ENCODE measurements around the gene ECPAS.
"Not testable (repeated sequence)": the region's sequence is repeated elsewhere in the genome, so short reads cannot be mapped to it uniquely, and the experiment has no call there.

The ECPAS gene

DNA sequence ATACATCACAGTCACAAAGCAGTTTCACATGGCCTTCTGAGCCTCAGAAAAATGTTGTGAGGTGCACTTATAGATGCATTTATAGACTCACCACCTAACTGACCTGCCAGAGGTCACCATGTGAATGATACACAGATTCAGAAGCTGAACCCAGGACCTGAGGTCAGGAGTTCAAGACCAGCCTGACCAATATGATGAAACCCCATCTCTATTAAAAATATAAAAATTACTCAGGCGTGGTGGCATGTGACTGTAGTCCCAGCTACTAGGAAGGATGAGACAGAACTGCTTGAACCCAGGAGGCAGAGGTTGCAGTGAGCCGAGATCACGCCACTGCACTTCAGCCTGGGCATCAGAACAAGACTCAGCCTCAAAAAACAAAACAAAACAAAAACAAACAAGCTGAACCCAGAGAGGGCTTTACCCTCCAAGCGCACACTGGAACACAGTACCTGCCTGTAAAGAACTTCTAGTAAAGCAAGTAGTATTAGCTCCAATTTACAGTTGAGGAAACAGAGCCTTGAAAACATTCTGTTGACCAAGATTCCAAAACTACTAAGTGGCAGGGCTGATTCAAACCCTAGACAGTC lies 16.3 kb downstream of the ECPAS start:
- DNase-seq = no peak

DNA sequence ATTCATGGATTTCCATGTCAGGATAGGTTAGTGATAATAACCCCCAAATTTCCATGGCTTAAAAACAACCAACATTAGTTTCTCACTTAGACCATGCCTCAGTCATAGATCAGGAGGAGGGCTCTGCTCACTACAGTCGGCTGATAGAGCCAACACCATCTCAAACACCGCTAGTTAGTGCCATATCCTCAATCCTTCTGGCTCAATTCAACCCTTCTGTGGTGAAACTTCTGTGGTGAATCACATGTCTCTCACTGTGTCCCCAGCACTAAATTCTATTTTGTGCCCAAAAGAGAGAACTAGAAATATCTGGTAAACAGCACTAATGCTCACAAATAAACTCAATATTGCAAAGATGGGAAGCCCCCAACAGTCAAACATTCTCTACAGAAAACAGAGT lies 21.1 kb downstream of the ECPAS start:
- DNase-seq = no peak

DNA sequence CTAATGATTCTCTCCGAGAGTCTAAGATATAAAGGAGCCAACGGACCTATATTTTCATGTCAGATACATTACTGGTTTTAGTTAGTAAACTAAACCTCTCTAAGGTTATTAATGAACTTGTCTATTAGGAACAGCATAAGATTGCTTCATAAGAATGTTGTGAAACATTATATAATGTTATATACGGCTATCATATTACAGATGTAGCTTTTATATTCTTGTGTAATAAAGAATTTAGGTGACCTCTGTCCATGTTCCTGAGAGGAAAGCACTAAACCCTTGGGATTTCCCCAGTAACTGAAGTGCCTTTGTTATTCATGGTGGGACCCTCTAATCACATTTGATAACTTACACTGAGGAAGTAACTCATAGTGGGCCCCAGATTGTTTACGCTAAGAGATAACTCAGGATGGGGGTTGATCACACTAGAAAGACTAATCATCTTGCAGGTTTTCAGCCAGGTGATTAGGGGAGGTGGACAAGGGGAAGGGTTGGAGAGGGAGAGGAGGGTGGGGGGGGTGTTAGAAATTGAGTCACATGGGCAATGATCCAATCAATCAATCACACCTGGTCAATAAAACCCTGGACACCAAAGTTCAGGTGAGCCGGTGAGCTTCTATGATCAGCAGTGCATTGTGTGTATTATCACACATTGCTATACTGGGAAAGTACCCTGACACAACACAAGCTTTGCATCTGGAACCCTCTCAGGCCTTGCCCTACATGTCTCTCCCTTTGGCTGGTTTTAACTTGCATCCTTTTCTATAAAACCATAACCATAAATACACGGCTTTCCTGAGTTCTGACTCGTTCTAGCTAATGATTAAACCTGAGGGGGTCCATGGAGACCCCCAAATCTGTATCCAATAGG lies 25.8 kb downstream of the ECPAS start:
- DNase-seq = no peak

DNA sequence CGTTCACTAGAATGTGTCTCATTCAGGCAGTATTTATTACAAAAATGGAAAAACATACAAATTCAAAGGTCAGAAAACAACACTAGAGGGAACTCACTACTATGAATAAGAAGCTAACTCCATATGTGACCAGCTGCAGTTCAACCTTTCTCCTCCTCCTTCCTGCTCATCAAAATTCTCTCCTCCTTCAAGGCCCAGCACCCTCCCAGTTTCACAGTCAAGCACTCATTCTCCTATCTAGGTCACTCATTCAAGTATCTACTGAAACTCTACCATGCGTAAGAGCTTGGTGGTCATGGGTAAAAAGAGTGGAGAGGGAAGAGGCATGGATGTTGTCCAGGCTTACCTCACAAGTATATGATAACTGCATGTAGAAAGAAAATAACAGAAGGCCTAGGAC lies 27.7 kb downstream of the ECPAS start:
- DNase-seq = no peak

DNA sequence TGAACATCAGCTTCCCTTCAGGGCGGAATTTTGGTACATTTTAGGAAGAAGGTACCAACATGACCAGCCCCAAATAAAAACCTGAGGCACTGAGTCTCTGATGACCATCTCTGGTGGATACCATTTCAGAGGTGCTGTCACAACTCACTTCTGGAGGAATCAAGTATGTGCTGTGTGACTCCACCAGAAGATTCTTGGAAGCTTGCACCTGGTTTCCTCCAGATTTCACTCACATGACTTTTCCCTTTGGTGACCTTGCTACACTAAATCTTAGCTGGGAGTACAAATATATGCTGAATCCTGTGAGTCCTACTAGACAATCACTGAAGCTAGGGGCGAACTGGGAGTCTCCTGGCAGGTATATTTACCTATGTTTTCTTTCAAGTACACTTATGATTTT lies 28.5 kb downstream of the ECPAS start:
- DNase-seq = no peak

DNA sequence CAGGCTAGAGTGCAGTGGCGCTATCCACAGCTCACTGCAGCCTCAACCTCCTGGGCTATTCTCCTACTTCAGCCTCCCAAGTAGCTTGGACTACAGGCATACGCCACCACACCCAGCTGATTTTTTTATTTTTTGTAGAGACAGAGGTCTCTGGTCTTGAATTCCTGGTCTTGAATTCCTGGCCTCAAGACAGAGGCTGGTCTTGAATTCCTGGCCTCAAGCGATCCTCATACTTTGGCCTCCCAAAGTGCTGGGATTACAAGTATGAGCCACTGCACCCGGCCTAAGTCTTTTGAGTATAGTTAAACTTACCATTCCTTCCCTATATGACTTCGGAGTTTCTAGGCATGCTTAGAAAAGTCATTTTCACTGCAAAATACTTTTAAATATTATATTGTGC lies 29.4 kb downstream of the ECPAS start:
- DNase-seq = no peak

DNA sequence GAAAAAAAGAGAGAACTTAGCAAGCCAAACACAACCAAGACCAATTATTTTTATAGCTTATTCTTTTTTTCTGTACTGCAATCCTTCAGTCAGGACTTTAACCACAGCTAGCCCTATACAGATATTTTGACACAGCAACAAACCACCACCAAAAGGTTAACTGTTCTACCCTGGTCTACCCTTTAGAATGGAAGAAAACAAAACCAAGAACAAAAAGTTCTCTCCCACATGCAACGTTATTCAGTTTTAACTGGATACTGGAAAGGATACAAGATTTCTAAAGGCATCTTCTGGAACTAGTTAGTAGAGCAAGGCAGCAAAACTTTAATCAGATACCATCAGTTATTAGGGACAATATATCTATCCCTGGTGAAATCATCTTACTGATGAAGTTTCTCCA lies 32.6 kb downstream of the ECPAS start:
- no peak for DNase-seq

DNA sequence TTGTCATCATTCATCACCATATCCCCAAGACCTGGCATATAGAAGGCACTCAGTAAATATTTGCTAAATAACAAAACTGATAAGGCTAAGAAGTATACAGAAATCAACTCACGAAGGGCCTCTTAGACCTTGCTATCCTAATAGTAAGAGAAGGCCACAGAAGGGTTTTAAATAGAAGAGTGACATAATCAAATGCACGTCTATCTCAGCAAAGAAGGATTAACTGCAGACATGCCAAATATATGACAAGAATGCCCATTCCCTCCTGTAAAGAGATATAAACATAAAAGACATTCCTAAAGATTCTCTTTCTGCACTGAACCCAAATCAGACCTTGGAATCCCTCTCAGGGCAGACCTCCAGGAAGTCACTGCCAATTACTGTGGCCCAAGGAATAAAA lies 34.1 kb downstream of the ECPAS start:
- no peak for DNase-seq

DNA sequence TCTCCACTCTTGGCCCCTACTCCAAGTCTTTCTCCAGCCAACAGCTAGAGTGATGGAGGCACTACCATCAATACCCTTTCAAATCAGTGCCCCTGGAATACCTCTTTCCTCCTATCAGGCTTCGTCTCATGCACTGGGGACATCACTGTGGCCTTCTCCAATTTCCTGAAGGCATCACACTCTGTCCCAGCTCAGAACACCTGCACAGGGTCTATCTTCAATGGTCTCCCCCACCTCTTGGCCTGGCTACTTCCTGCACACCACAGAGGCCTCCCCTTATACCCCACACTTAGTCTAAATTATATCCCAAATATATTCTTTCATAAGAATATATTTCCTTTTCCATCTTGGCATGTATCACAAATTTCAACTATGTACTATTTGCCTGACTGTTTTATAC lies 34.5 kb downstream of the ECPAS start:
- no peak for DNase-seq

DNA sequence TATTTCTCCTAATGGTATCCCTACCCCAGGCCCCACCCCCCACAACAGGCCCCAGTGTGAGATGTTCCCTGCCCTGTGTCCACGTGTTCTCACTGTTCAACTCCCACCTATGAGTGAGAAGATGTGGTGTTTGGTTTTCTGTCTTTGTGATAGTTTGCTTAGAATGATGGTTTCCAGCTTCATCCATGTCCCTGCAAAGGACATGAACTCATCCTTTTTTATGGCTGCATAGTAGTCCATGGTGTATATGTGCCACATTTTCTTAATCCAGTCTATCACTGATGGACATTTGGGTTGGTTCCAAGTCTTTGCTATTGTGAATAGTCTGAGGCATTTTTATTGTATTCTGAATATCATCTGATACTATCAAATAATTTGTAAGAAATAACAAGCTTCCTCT lies 38.4 kb downstream of the ECPAS start:
- not testable (repeated sequence) for DNase-seq

DNA sequence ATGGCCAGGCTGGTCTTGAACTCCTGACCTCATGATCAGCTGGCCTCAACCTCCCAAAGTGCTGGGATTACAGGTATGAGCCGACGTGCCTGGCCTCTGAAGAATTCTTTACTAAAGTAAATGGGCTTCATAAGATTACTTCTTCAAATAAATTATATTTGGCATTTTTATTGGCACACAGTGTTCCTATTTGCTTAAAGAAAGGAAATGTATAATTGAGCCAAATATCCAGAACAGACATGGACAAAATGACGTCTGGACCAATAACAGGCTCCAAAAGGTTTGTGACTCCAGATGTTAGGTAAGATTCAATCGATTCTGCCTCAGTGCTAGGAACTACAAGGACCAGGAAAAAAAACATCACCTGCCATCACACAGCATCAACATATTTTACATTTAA lies 40.7 kb downstream of the ECPAS start:
- no peak for DNase-seq

DNA sequence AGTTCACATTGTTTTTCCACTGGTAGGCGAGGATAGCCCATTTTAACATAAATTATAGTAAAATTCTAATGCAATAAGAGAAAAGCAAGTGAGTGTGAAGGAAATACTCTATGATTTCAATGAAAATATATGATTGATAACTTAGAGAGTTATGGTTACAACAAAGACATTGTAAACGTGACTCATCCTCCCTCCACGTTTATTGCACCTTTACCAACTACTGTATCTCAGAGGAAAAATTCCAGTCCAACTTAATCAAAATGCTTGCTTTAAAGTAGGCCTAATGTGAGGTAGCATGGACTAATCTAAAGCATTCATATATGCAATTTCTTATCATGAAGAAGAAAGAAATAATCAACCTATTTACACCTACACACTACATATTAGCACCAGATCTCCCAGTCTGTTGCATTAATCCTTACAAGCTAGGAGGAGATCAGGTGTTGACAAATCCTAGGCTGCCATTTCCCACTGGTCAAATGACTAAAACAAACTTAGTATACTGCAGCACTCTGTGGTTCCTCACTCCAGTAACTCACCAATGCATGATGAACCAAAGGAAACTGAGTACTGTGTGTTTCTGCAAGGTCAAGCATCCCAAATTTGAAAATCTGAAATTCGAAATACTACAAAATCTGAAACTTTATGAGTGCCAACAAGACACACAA lies 41.7 kb downstream of the ECPAS start:
- DNase-seq = no peak

DNA sequence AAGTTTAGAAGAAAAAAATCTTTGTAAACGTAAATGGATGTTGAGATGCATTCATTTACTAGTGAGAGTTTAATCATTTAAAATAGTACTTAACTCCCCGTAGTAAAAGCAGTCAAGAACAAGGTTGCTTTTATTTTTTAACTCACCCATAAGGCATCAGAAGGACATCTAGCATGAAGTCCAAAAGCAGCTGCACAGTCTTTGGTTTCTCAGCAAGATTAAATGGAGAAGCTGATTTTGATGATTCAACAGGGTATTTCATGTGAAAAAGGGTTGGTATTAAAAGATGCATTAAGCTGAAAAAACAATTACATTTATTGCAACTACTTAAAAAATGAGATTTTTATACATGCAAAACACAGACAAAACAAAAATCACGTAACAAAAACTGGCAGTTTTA lies 44.0 kb downstream of the ECPAS start:
- no peak for DNase-seq

DNA sequence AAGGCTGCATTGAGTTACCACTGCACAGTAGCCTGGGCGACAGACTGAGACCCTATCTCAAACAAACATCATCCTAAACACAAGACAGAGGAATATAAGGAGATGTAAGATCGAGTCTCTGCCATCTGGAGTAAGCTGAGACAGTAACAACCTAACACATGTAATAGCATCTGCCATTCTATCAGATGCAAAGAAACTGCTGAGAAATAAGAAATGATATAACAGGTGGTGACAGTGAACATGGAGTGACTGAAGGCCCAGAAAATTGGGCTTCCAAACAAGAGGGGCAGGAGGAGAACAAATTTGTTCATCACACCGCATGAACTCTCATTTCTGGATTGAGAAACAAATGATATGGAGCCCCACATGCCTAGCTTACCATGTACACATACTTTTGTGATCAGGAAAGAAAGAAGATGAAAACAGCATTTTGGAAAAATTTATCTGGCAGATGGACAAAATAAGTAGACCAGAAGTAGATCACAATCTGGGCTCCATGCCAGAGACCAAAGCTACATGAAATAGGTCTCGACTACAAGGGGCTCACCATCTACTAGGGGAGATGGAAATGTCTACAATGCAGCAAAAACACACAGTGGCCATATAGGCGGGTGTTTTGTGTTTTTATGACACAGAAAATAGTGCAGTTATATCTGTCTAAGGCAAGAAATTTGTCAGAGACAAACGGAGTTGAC lies 45.5 kb downstream of the ECPAS start:
- DNase-seq = peak in 1 of 2 experiments; percentile 47

DNA sequence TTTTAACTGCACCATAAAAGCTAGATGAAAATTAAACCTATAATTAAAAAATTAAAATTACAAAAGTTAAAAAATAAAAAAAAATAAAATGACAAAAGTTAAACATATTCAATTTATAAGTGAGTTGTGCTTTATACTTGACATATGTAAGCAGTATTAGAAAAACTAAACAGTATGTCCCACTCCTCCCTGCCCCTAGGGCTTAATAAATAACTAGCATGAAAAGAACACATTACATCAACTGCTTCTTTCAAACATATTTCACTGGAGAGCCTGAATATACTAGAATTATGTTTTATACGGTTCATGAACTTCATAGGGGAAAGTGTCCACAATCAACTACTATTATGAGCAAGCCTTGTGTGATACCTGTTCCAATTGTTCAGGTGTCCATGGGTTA lies 47.6 kb downstream of the ECPAS start:
- DNase-seq = no peak

DNA sequence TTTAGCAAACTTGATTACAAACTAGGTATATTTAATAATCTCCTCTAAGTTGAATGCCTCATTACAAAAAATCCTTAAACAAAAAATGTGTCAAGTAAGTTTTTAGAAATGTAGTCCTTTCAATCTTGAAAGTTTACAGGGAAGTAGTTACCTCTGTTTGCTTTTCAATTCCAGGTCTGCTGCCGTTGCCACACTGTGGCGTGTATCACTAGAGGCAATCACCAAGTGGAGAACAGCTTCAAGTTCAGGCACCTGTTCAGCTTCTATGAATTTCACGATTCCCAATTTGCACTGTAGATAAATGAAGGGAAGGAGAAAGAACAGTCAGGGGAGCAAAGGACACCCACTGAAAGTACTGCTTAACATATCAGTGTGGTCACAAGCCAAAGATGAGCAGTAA lies 51.1 kb downstream of the ECPAS start:
- DNase-seq = no peak

DNA sequence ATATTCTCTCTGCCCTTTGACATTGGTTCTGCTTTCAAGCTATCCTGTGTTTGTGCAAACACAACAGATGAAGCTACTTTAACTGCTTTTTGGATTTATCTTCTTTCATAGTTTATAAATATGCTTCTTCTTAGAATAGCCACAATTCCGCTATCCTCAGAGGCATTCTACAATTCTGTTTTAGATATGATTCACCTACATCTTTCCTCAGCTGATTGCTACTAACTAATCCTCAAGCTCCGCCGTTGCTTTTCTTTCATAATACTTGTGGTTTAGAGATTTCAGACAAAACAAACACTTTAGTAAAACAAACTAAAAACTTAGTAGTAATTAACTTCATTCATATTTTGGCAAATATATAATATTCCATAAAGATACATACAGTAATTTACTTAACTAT lies 52.5 kb downstream of the ECPAS start:
- DNase-seq = no peak

DNA sequence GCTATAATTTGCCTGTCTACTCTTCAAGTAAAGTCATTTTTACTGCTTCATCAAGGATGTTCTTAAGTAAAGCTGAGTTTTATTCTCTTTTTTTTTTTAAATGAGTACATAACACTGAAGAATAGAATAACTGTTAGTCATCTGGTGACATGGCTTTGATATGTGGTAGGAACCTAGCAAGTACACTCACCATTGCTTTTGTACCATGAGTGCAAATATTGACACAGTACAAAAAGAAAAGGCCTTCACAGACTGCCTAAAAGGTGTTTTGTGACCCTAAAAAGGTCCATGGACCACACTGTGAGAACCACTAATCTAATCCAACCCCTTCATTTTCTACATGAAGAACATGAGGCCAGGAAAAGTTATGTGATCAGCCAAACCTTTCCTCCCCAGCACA lies 55.0 kb downstream of the ECPAS start:
- DNase-seq = no peak

DNA sequence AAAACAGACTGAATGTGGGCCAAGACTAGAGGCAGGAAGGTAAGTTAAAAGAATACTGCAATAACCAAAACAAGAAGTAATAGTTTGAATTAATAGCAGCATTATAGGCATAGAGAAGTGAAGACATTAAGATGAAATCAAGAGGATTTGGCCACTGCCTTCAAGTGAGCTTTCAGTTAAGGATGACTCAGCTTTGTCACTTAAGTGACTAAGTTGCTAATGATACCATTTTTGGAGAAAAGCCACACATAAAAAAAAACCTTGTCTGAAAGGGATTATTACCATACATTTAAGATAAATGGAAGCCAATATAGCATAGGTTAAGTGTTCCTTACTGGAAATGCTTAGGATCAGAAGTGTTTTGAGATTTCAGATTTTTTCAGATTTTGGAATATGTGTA lies 57.0 kb downstream of the ECPAS start:
- no peak for DNase-seq

DNA sequence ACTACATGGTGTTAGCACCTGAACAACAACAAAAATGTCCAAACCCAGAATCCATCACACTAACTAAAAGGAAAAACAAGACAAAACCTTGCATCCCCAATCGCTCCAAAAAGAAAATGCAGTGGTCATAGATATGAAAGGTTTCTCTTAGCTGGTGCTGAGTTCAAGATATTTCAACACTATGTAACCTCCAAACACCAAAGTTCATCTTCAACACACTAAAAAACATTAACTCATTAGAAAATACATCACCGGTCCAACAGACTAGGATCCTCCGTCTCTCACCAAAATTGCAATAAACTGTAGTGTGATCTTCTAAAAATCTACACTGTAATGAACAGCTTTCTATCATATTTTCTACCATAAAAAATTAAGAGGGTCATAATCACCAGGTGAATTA lies 60.8 kb downstream of the ECPAS start:
- DNase-seq = no peak

DNA sequence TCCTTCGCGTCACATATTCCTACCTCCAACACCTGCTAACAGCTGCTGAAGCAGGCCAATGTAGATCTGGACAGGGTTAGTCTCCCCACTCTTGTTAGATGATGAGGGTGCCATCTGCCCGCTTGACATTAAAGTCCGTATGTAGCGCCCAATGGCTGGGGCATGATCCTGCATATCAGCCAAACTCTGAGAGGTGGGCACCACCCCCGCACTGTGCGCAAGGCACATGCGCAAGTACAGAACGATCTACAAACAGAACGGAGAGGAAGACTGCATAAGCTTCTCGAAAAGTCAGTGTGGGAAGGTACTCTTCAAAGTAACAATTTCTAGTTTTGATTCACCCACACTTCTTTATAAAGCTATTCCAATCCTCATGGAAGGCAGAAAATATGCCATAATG lies 69.8 kb downstream of the ECPAS start:
- DNase-seq = no peak

DNA sequence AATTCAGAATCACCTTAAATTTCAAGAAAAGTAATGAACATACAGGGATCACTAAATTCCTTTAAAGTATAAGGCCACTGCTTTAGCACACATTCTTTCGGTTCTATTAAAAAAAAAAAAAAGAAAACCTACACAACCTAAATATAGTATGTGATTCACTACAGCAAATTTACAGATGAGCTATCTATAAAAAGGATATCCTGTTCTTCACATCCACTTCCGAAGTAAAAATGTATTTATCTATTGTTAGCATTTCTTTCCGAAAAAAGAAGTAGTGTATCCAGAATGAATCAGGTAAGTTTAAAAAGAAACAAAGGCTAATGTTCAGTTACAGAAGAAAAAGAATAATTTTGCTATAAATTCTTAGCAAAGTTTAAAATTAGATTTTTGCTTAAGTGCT lies 70.2 kb downstream of the ECPAS start:
- DNase-seq = no peak

DNA sequence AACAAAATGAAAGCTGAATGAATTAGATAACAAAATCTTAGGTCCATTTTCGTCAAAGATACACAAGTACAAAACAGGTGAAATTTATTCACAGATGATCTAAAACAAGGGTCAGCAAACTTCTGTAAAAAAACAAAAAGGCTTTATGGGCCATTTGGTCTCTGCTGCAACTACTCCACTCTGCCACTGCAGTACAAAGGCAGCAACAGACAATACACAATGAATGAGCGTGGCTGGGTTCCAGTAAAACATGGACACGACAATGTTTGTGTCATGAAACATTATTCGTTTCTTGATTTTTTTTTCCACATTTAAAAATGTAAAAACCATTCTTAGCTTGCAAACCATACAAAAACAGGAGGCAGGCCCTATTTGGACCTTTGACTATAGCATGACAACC lies 71.9 kb downstream of the ECPAS start:
- no peak for DNase-seq

DNA sequence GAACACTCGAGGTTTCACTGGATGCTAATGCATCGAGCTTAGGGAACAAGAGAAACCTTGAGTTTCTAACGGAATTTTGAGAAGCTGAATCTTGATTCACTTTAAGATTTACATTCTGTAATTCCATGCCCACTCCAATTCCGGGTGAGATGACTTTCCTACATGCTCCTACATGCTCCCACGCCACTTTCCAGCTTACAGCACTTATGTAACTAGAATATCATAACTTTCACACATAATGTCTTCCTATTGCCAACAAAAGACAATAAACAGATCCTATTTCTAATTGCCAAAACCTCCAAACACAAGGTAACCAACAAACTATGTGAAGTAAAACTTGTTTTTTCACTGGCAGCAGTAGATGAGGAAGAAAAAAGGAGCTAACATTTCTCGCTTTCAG lies 72.9 kb downstream of the ECPAS start:
- no peak for DNase-seq
